LNCaP clone FGC (cell line): ENCODE measurements around the gene MYBBP1A.

Experiments used
- DNase-seq: peaks from one replicate; pipeline ENCODE4 v3.0.0-alpha.2; 2011; ENCODE audit warnings: low read depth
- H3K4me3 ChIP-seq: 2 replicates; pipeline ENCODE4 v1.5.1; 2011; ENCODE audit warnings: mild to moderate bottlenecking, low read depth, low read length, control low read depth
- TF ChIP-seq, protein P1 (sequence below): IDR thresholded peaks from 2 replicates; pipeline ENCODE4 v1.5.1; 2012; ENCODE audit warnings: mild to moderate bottlenecking; ENCODE audit not compliant: control insufficient read depth, insufficient read depth; ENCODE audit errors: extremely low read depth

The MYBBP1A gene

GRCh38 chr17:4510618-4510941, 44.6 kb downstream of the MYBBP1A start:
- TF ChIP-seq, protein P1, sequence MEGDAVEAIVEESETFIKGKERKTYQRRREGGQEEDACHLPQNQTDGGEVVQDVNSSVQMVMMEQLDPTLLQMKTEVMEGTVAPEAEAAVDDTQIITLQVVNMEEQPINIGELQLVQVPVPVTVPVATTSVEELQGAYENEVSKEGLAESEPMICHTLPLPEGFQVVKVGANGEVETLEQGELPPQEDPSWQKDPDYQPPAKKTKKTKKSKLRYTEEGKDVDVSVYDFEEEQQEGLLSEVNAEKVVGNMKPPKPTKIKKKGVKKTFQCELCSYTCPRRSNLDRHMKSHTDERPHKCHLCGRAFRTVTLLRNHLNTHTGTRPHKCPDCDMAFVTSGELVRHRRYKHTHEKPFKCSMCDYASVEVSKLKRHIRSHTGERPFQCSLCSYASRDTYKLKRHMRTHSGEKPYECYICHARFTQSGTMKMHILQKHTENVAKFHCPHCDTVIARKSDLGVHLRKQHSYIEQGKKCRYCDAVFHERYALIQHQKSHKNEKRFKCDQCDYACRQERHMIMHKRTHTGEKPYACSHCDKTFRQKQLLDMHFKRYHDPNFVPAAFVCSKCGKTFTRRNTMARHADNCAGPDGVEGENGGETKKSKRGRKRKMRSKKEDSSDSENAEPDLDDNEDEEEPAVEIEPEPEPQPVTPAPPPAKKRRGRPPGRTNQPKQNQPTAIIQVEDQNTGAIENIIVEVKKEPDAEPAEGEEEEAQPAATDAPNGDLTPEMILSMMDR, result no peak
- H3K4me3 ChIP-seq, result no peak overlapping the region
- DNase-seq, result no peak

- DNase-seq, result no peak
- TF ChIP-seq, protein P1, result no peak
- no peak overlapping the region for H3K4me3 ChIP-seq
Observed at GRCh38 chr17:4509923-4510617, 45.1 kb downstream of the MYBBP1A start.

DNA sequence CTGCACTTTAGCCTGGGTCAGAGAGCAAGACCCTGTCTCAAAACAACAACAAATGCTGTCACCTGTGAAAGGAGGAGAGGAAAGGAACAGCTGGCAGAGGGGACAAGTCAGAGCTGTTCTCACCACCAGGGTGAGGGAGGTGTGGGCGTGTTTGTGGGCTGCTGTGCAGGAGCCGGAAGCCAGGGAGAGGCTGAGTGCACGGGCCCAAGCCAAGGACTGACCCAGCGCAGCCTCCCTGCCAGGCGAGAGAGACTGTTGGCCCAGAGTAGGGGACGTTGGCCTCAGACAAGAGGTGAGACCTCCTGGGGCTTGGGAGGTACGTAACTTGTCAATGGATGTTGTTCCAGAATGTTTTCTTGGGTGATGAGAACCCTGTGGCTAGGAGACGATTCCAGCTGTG, 45.8 kb downstream of the MYBBP1A start:
- no peak overlapping the region for H3K4me3 ChIP-seq
- DNase-seq, result no peak
- TF ChIP-seq, protein P1, result no peak

DNA sequence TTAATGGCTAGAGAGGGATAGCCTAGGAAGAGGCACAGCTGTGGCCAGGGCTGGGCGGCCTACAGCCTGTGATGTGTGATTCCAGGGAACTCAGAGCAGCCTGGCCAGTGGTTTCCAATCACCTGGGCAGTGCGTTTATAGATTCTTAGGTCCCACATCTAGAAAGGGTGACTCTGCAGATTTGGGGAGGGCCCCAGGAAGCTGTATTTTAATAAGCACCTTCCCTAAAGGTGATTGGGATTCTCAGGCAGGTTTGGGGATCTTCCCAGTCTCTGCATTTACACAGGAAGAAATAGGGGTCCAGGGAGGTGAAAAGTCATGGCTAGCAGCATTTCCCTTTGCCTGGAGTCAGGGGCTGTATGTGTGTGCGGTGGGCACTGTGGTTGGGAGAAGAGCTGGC, 47.0 kb downstream of the MYBBP1A start:
- DNase-seq, result no peak
- TF ChIP-seq, protein P1, result no peak
- no peak overlapping the region for H3K4me3 ChIP-seq

- no peak for DNase-seq
Observed at GRCh38 chr17:4507361-4508111, 47.6 kb downstream of the MYBBP1A start.

DNA sequence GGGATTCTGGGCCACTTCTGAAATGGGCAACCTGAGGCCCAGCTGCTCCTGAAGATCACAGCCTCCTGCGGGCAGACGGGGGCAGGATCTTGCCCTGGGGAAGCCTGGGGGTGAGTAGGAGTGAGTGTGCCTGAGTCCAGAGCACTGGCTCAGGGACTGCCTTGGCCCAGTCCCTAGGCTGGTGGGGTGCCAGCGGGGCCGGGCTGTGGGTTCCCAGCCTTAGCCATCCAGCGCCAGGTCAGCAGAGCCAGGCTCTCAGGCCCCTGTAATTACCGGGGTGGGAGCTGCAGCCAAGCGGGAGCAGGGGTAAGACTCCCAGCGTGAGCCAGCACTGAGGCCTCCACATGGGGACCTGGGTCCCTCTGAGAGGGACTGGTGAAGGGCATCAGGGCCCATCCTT, 48.3 kb downstream of the MYBBP1A start:
- no peak overlapping the region for H3K4me3 ChIP-seq
- DNase-seq, result no peak
- TF ChIP-seq, protein P1, result no peak

More at GRCh38 chr17:4507361-4508111, 47.6 kb downstream of the MYBBP1A start:
- TF ChIP-seq, protein P1, result no peak
- no peak overlapping the region for H3K4me3 ChIP-seq

DNA sequence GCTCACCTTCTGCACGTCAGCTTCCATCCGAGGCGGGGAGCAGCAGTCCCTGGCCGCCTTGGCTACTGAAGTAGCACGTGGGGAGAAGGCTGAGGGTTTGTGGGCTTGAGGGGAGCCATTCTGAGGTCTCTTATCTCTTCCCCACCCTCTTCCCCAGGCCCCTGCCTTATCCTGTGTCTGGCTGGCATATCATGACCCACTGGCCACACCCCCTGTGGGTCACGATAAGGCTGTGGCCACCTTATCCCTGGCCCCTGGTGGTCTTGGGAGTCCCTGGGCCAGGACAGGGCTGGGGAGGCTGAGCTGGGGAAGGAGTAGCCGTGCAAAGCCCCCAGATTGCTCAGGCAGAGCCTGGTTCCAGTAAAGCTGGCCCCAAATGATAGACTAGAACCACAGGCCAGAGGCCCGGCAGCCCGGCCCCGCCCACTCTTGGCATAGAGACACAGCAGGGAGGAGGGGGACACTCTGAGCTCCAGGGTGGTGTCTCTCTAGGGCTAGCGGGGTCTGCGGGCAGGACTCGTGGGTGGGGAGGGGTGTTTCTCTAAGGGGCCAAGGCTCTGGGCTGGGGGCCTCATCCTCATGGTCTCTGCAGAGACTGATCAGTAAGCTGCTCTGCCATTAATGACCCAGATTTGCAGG, 48.9 kb downstream of the MYBBP1A start:
- no peak overlapping the region for H3K4me3 ChIP-seq
- DNase-seq, result no peak
- TF ChIP-seq, protein P1, result no peak
